ENCODE measurements around the gene CHI3L1.
A peak's percentile ranks its signal among the peaks of the same experiment; 100 is the strongest.

Gene CHI3L1

DNA sequence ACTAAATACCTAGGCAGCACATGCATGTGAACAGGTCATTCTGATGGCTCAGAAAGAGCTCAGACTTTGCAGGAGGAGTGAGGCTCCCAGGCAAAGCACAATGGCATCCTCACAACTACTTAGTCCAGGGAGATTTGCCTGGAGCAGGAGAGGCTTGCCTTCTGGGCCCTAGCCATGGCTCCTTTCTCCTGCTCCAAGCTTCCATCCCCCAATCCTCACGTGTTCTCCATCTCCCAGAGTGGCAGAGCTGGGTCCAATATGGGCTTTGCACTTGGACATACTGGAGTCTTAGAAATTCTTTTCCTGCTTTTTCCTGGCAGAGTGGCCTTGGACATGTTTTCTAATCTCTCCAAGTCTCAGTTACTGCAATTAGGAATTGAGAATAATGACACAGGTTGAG, 26.7 kb downstream of the CHI3L1 start:
- no peak overlapping the region for H3K4me3 ChIP-seq (replicated peaks; ENCODE audit: low read depth, low read length)
- DNase-seq (ENCODE audit: low read depth): no peak
- TF ChIP-seq, protein P1, sequence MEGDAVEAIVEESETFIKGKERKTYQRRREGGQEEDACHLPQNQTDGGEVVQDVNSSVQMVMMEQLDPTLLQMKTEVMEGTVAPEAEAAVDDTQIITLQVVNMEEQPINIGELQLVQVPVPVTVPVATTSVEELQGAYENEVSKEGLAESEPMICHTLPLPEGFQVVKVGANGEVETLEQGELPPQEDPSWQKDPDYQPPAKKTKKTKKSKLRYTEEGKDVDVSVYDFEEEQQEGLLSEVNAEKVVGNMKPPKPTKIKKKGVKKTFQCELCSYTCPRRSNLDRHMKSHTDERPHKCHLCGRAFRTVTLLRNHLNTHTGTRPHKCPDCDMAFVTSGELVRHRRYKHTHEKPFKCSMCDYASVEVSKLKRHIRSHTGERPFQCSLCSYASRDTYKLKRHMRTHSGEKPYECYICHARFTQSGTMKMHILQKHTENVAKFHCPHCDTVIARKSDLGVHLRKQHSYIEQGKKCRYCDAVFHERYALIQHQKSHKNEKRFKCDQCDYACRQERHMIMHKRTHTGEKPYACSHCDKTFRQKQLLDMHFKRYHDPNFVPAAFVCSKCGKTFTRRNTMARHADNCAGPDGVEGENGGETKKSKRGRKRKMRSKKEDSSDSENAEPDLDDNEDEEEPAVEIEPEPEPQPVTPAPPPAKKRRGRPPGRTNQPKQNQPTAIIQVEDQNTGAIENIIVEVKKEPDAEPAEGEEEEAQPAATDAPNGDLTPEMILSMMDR (IDR thresholded peaks at IDR 0.05; ENCODE audit: low read length, missing control alignments): no peak

DNA sequence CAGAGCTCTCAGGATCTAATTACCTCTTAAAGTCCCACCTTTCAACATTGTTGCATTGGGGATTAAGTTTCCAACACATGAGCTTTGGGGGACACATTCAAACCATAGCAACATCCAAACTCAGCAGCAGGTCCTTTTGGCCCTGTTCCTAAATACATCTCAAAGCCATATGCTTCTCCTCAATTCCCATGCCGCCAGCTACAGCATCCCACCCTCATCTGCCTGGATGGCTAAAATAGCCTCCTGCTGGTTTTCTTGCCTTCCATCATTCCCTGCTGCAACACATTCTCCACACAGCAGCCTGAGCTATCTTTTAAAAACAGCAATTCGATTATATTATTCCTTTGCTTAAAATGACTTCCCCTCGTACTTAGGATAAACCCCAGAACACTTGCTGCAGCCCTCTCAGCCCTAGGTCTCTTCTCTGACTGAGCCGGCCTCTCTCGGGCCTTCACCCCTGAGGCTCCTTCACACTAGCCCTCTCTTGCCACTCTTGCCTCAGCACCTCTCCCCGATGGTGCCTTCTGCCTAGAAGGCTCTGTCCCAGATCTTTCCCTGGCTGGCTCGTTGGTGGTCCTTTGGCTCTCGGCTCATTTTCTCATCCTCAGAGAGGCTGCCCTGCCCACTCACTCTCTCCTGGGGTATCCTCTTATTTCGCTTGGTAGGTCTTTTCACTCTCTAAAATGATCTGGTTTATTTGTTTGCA, 27.4 kb downstream of the CHI3L1 start:
- H3K4me3 ChIP-seq (replicated peaks; ENCODE audit: low read depth, low read length): no peak overlapping the region
- no peak for DNase-seq (ENCODE audit: low read depth)
- TF ChIP-seq, protein P1 (IDR thresholded peaks at IDR 0.05; ENCODE audit: low read length, missing control alignments): no peak

DNA sequence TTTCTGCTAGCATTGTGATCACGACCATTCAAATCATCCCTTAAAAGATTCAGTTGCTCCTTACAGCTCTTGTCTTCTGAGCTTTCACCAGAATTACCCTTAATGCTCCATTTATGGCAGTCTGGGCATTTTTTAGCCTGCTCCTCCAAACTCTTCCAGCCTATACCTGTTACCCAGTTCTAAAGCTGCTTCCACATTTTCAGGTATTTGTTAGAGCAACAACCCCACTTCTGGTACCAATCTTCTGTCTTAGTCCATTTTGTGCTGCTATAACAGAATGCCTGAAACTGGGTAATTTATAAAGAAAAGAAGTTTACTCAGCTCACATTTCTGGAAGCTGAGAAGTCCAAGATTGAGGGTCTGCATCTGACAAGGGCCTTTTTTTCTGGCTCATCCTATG, 28.1 kb downstream of the CHI3L1 start:
- TF ChIP-seq, protein P1 (IDR thresholded peaks at IDR 0.05; ENCODE audit: low read length, missing control alignments): no peak
- H3K4me3 ChIP-seq (replicated peaks; ENCODE audit: low read depth, low read length): no peak overlapping the region
- no peak for DNase-seq (ENCODE audit: low read depth)

DNA sequence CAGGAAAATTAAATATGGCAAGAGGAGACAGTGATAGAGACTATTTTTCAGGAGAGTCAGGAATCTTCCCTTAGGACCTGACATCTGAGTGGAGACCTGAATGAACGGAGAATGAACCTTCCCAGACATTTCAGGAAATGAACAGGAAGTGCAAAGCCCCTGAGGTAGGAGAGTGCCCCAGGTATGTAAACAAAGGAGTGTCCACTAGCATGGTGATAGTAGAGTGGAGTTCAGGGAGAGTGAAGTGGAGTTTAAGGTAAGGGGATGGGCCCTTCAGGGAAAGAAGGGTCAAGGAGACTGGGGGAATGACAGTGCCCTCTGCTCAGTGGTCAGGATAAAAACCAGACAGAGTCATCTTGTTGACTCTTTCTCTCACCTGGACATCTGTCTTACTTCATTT, 30.2 kb downstream of the CHI3L1 start:
- TF ChIP-seq, protein P1 (IDR thresholded peaks at IDR 0.05; ENCODE audit: low read length, missing control alignments): no peak
- H3K4me3 ChIP-seq (replicated peaks; ENCODE audit: low read depth, low read length): no peak overlapping the region
- no peak for DNase-seq (ENCODE audit: low read depth)

DNA sequence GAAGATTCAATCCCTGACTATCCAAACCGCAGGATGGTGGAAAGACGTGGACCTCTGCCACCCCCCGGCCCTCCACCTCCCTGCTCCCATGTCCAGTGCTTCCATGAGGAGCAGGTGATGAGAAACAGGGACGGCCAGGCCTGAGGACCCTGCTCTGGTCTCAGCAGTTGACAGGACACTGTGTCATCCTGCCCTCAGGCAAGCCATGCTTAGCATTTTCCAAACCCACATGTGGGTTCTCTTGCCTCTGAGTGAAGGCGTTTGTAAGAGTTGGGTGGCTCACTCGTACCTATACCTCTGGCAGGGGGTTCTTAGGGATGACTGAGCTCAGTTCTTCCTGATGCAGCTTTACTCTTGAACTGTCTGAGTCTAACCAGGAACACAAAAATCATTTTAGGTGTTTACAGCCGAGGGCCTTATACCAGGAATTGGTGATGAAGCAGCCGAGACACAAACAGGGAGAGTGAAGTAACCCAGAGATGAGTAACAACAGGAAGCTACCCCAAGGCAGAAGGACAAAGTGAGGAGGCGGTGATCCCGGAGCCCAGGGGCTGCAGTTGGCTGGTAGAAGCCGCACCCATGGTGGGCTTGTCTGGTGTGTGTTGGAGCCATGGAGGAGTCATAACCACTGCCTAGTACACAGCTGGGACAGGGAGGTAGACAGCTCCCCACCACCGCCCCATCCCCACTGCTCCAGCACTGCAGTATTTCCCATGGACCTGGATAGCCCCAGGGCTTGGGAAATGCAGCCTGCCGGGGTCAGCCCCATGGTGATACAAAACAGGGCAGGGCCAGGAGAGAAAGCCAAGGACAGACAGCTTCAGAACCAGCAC, 32.3 kb downstream of the CHI3L1 start:
- no peak overlapping the region for H3K4me3 ChIP-seq (replicated peaks; ENCODE audit: low read depth, low read length)
- TF ChIP-seq, protein P1 (IDR thresholded peaks at IDR 0.05; ENCODE audit: low read length, missing control alignments): no peak
- DNase-seq (ENCODE audit: low read depth): peak; percentile 53

DNA sequence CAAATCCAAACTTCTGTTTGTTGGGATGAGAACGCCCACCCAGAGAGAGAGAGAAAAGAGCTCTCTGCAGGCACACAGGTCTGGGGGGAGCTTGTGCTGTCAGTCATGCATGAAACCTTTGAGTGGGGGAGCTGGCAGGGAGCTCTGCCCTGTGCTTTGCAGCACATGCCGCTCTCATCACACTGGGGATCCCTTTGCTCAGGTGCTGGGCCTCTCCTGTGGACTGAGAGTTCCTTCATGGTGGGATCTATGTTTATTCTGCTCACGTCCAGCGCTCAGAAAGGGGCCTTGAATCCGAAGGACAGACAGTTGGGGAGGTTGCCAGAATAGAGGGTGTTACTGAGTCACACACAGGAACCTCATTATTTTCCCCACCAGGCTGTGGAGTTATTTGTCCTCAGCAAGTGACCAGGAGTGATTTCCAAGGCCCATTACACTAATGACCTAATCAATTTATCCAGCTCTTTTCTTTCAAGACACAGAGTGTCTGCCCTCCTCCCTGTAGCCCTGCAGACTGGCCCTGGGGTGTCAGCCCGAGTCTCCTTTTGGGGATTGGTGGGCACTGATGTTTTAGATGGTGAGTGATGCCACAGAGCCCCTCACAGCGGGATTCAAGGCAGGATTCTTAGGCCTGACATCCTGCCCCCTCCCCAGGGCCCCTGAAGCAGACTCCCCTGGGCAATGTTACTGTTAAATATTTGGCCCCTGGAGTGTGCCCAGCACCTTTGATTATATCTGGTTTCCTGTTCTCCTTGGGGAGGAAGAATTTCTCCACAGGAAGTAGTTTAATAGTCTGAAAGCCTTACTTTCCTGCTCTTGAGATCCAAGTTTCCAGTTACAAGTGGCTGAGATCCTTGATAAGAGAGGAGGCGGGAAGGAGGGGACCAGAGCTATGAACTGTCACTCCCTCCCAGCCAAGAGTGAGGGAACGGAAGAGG, 33.2 kb downstream of the CHI3L1 start:
- TF ChIP-seq, protein P1 (IDR thresholded peaks at IDR 0.05; ENCODE audit: low read length, missing control alignments): no peak
- no peak for DNase-seq (ENCODE audit: low read depth)
- no peak overlapping the region for H3K4me3 ChIP-seq (replicated peaks; ENCODE audit: low read depth, low read length)
